ENCODE results near the gene IRF6. TPM values are rescaled to one million over a fixed set of nuclear protein-coding genes. Genes with fewer than 3 reads are reported as not detected.

IRF6 gene
- total RNA-seq, 1 experiment from 2014 or later = 27.3 TPM

DNA sequence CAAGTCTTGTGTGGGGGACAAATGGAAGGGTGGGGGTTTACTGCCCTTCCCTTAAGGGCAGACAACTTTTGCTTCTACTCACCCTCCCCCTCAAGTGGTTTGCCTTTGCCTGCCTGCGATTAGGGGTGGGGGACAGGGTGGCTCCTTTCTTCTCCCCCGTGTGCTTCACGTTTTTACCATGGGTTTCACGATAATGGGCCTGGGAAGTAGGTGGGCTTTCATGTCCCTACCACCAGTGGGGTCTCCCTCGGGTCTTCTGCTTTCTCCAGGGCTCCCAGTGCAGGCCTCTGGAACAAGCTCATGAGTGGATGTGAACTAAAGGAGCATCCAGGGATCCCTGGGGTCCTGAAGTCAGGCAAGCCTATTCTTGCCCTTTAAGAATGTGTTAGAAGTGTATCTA, 43.4 kb upstream of the IRF6 start:
- ChIA-PET POLR2A (no interaction called here), CTCF (interaction anchor here (1.4 kb wide), 1 partner anchor 11 kb away, joined by 4 read pairs; no protein-coding TSS in a partner anchor)
- Histone ChIP-seq H3K9me3 (no peaks in the 10 kb centered on the region), H3K36me3 (ENCODE audit: control insufficient read depth, insufficient read depth, low read length) (peaks cover 3% of the 10 kb centered on the region), H3K4me1 (no peaks in the 10 kb centered on the region), H3K4me3 (ENCODE audit: low read depth, low read length) (no peak overlapping the region), H3K27me3 (replicated peaks; ENCODE audit: control insufficient read depth, insufficient read depth, low read length) (no peaks in the 10 kb centered on the region)
- Mint-ChIP-seq H3K4me1 (ENCODE audit: low read depth, unreplicated experiment) (no peaks in the 10 kb centered on the region), H3K4me3 (ENCODE audit: unreplicated experiment) (no peak overlapping the region), H3K27ac (ENCODE audit: unreplicated experiment) (no peak overlapping the region), H3K9me3 (ENCODE audit: unreplicated experiment) (no peaks in the 10 kb centered on the region), H3K27me3 (ENCODE audit: insufficient read depth, unreplicated experiment) (no peaks in the 10 kb centered on the region), H3K36me3 (ENCODE audit: insufficient read depth, unreplicated experiment) (peaks cover 64% of the 10 kb centered on the region)
- TF ChIP-seq, protein P1, sequence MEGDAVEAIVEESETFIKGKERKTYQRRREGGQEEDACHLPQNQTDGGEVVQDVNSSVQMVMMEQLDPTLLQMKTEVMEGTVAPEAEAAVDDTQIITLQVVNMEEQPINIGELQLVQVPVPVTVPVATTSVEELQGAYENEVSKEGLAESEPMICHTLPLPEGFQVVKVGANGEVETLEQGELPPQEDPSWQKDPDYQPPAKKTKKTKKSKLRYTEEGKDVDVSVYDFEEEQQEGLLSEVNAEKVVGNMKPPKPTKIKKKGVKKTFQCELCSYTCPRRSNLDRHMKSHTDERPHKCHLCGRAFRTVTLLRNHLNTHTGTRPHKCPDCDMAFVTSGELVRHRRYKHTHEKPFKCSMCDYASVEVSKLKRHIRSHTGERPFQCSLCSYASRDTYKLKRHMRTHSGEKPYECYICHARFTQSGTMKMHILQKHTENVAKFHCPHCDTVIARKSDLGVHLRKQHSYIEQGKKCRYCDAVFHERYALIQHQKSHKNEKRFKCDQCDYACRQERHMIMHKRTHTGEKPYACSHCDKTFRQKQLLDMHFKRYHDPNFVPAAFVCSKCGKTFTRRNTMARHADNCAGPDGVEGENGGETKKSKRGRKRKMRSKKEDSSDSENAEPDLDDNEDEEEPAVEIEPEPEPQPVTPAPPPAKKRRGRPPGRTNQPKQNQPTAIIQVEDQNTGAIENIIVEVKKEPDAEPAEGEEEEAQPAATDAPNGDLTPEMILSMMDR (IDR thresholded peaks at IDR 0.05; ENCODE audit: insufficient read depth in 1 of 2, low read depth in 1 of 2, low read length in 1 of 2, severe bottlenecking in 1 of 2, unreplicated experiment in 1 of 2) = no peak
- intact Hi-C loops (cut with micrococcal nuclease; ENCODE audit: unreplicated experiment) = no loop called here
- DNase-seq = no peak
- no TSS peak for BruUV-seq (replicated peaks)

GRCh38 chr1:209845408-209845725, 39.4 kb upstream of the IRF6 start:
- no peaks in the 10 kb centered on the region for H3K9me3 ChIP-seq
- peaks cover 3% of the 10 kb centered on the region; the same call in 1 of the 2 replicates for H3K36me3 ChIP-seq (ENCODE audit: control insufficient read depth, insufficient read depth, low read length)
- no peak for DNase-seq
- ChIA-PET POLR2A (no interaction called here), CTCF (no interaction called here)
- no peaks in the 10 kb centered on the region for H3K9me3 Mint-ChIP-seq (ENCODE audit: unreplicated experiment)
- TF ChIP-seq, protein P1 (IDR thresholded peaks at IDR 0.05; ENCODE audit: insufficient read depth in 1 of 2, low read depth in 1 of 2, low read length in 1 of 2, severe bottlenecking in 1 of 2, unreplicated experiment in 1 of 2) = no peak
- no peak overlapping the region for H3K4me3 ChIP-seq (ENCODE audit: low read depth, low read length)
- intact Hi-C loops (cut with micrococcal nuclease; ENCODE audit: unreplicated experiment) = no loop called here
- H3K27me3 Mint-ChIP-seq (ENCODE audit: insufficient read depth, unreplicated experiment) = no peaks in the 10 kb centered on the region
- no peaks in the 10 kb centered on the region for H3K4me1 ChIP-seq
- no peak overlapping the region for H3K27ac Mint-ChIP-seq (ENCODE audit: unreplicated experiment)
- no peaks in the 10 kb centered on the region for H3K27me3 ChIP-seq (replicated peaks; ENCODE audit: control insufficient read depth, insufficient read depth, low read length)
- no TSS peak for BruUV-seq (replicated peaks)
- H3K36me3 Mint-ChIP-seq (ENCODE audit: insufficient read depth, unreplicated experiment) = peaks cover 66% of the 10 kb centered on the region
- H3K4me3 Mint-ChIP-seq (ENCODE audit: unreplicated experiment) = no peak overlapping the region
- no peaks in the 10 kb centered on the region for H3K4me1 Mint-ChIP-seq (ENCODE audit: low read depth, unreplicated experiment)

DNA sequence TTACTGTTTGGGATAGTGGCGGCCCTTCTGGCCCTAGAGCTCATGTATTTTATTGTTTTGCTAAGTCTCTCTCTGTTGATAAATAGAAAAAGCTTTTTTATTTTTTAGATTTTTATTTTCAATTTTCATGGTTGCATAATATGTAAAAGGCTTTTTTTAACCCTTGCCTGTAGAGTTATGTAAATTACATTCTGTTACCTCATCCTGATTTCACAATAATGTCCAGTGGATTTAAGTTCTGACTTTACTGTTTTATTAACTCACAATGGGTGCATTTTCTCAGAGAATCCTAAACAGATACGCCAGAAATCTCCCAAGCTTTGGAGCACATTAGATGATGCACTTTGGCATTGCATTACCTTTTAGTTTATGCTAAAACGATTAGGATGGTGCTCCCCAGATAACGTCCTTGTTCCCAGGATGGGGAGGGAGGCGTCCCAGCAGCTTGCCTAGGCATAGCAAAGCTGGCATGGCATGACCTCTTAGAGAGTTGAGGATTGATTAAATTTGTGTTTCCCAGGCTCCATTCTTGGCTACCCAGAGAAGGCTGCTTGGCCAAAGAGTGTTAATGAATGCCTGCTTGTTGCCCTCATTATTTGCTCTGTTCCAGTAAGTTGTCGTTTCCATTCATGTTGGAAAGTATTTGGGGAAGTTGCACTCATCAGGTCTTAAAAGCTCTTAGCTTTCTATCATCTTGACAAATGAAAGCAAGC, 38.9 kb upstream of the IRF6 start:
- H3K9me3 ChIP-seq = no peaks in the 10 kb centered on the region
- ChIA-PET CTCF (interaction anchor here (0.7 kb wide), 1 partner anchor 100 kb away, joined by 3 read pairs; no protein-coding TSS in a partner anchor), POLR2A (no interaction called here)
- no TSS peak for BruUV-seq (replicated peaks)
- Mint-ChIP-seq H3K27ac (ENCODE audit: unreplicated experiment) (no peak overlapping the region), H3K9me3 (ENCODE audit: unreplicated experiment) (no peaks in the 10 kb centered on the region), H3K4me1 (ENCODE audit: low read depth, unreplicated experiment) (no peaks in the 10 kb centered on the region), H3K4me3 (ENCODE audit: unreplicated experiment) (no peak overlapping the region), H3K36me3 (ENCODE audit: insufficient read depth, unreplicated experiment) (peaks cover 66% of the 10 kb centered on the region), H3K27me3 (ENCODE audit: insufficient read depth, unreplicated experiment) (no peaks in the 10 kb centered on the region)
- H3K27me3 ChIP-seq (replicated peaks; ENCODE audit: control insufficient read depth, insufficient read depth, low read length) = no peaks in the 10 kb centered on the region
- H3K4me3 ChIP-seq (ENCODE audit: low read depth, low read length) = no peak overlapping the region
- no peak for DNase-seq
- H3K36me3 ChIP-seq (ENCODE audit: control insufficient read depth, insufficient read depth, low read length) = peaks cover 3% of the 10 kb centered on the region; the same call in 1 of the 2 replicates
- TF ChIP-seq, protein P1 (IDR thresholded peaks at IDR 0.05; ENCODE audit: insufficient read depth in 1 of 2, low read depth in 1 of 2, low read length in 1 of 2, severe bottlenecking in 1 of 2, unreplicated experiment in 1 of 2) = no peak
- intact Hi-C loops (cut with micrococcal nuclease; ENCODE audit: unreplicated experiment) = no loop called here
- H3K4me1 ChIP-seq = no peaks in the 10 kb centered on the region
